DND-41 (cell line): ENCODE measurements around the gene TBC1D4.

Experiments used
- CTCF ChIP-seq: IDR thresholded peaks from 2 replicates; pipeline ENCODE4 v1.5.1; 2012; ENCODE audit warnings: borderline replicate concordance, low read length, moderate library complexity, mild to moderate bottlenecking; ENCODE audit not compliant: poor library complexity, severe bottlenecking; ENCODE audit errors: extremely low read depth
- EZH2 ChIP-seq: IDR thresholded peaks from 3 replicates; pipeline ENCODE4 v1.6.1; 2012; ENCODE audit warnings: borderline replicate concordance, low read depth, mild to moderate bottlenecking, moderate library complexity, low read length, inconsistent platforms; ENCODE audit not compliant: severe bottlenecking

GRCh38 chr13:75333103-75333502 lies 148.9 kb downstream of the TBC1D4 start:
- TF ChIP-seq CTCF (no peak), EZH2 (no peak)
